Measurements from ENCODE around the gene NTM.

GRCh38 chr11:132185726-132186592 lies 815.5 kb downstream of the NTM start:
- no peak for TF ChIP-seq POLR2A (IDR thresholded peaks at IDR 0.05)
- TF ChIP-seq, protein P1, sequence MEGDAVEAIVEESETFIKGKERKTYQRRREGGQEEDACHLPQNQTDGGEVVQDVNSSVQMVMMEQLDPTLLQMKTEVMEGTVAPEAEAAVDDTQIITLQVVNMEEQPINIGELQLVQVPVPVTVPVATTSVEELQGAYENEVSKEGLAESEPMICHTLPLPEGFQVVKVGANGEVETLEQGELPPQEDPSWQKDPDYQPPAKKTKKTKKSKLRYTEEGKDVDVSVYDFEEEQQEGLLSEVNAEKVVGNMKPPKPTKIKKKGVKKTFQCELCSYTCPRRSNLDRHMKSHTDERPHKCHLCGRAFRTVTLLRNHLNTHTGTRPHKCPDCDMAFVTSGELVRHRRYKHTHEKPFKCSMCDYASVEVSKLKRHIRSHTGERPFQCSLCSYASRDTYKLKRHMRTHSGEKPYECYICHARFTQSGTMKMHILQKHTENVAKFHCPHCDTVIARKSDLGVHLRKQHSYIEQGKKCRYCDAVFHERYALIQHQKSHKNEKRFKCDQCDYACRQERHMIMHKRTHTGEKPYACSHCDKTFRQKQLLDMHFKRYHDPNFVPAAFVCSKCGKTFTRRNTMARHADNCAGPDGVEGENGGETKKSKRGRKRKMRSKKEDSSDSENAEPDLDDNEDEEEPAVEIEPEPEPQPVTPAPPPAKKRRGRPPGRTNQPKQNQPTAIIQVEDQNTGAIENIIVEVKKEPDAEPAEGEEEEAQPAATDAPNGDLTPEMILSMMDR (IDR thresholded peaks at IDR 0.05): no peak

All from esophagus squamous epithelium (tissue), 4 donors.